ENCODE data around the gene PRR5. TPM values are rescaled to one million over a fixed set of nuclear protein-coding genes. Genes with fewer than 3 reads are reported as not detected.
"Not testable (repeated sequence)": the region's sequence is repeated elsewhere in the genome, so short reads cannot be mapped to it uniquely, and the experiment has no call there.

The PRR5 gene
- total RNA-seq, 1 donor from 2014 or later, result 2.9 TPM

DNA sequence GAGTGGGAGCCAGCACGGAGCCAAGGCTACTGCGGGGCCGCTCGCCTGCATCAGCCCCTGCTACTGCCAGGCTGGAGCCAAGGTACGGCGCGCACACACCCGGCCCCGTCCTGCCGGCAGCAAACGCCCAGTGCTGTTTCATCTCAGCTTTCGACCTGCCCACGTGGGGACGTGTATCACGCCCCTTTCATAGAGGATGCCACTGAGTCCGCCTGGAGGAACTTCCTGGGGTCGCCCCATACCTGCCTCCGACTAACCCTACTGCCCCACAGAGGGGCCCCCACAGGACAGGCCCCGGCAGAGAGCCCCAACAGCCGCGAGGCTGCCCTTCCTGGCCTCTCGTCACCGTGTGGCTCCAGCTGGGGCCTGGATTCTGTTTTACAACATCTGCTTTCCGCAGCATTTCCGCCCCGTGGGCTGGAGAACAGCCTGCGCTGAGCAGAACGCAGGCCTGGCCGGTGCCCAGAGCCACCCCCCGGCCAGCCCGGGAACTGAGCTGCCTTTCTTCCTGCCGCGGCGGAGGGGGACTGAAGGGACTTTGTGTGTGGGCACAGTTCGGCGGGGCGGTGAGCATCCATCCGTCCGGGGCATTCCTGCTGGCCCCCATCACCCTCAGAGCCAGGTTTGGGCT lies 27.5 kb downstream of the PRR5 start:
- intact Hi-C loops (cut with micrococcal nuclease), result no loop called here
- ATAC-seq (peak; percentile 83), DNase-seq (peak; percentile 79)

DNA sequence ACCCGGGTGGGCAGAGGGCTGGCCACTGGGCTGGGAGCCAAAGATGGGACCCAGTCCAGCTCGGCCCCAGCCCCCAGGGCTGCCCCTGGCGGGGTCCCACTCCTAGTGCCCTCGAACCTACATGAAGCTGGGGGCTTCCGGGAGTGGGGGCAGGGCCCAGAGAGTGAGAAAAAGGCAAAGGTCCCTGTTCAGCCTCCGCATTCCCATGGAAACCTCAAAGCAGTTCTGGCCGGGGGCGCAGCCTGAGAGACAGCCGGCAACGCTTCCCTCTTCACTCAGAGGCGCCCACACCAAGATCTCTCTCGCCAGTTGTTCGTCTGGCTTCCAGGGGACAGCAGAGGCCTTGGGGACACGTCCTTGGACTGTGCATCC lies 28.0 kb downstream of the PRR5 start:
- no peak for DNase-seq
- ATAC-seq, result no peak
- intact Hi-C loops (cut with micrococcal nuclease), result no loop called here

DNA sequence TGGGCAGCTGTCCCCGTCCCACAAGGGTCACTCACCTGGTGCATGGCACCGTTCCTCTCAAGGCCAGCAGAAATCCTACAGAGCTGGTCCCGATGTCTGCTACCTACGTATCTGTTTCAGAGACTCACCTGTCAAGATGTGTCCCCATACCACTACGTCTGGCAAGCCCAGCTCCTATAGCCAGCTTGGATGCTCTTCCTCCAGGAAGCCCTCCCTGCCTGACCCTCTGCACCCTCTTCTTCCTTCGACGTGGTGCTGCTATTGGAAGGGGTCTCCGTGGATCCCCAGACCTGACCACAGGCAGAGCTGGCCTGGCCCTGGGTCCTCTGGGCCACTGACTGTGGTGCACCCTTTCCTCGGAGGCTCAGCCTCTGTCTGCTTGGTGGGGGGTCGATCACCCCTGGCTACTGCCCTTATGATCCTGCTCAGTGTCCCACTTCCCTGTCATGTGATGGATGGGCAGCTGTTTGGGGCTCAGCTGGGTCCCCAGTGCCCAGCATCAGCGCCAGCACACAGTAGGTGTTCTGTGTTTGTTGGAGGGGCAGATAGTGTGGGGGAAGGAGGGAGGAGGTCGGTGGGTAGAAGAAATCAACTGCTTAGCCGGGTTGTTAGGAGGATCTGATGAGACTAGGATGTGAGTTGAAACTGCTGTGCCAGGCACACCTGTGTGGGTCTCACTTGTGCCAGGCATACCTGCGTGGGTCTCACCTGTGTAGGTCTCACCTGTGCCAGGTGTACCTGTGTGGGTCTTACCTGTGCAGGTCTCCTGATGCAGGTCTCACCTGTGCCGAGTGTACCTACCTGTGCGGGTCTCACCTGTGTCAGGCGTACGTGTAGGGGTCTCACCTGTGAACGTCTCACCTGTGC lies 28.7 kb downstream of the PRR5 start:
- ATAC-seq (no peak), DNase-seq (no peak)
- intact Hi-C loops (cut with micrococcal nuclease), result no loop called here

DNA sequence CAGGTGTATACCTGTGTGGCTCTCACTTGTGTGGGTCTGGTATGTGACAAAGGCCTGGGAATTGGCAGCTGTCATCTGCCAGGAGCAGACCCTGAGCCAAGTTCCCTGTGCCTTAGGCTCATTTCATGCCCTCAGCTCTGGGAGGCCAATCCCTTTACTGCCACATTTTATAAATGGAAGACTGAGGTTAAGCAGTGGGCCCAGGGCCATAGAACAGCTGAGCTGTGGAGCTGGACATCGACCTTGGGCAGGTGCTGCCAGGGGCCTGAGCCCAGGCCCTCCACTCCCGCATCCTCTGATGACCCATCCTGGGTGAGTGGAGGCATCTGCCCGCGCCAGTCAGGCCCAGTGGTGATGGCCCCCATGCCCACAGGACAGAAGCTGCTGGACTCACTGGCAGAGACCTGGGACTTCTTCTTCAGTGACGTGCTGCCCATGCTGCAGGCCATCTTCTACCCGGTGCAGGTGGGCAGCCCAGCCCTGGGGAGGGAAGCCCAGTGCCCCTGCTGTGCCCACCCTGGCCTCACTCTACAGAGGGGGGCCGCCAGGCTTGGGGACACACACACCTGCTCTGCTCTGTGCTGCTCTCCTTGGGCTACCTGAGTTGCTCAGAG lies 29.5 kb downstream of the PRR5 start:
- no peak for DNase-seq
- intact Hi-C loops (cut with micrococcal nuclease), result no loop called here
- no peak for ATAC-seq

DNA sequence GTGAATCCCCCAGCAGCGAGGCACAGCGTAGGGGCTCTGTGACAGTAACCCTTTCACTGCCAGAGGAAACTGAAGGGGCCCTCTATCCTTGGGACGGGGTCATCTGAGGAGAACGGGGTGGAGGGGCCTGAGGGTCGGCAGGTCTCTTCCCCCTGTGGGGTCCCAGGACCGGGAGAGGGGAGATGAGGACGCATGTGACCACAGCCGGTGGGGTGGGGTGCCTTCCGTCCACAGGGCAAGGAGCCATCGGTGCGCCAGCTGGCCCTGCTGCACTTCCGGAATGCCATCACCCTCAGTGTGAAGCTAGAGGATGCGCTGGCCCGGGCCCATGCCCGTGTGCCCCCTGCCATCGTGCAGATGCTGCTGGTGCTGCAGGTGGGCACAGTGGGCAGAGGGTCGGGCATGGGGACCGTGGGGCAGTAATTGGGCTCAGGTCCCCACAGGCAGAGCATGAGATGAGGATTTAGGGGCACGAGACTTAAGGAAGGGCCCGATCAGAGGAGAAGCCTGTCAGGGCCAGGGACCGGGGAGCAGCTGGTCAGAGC lies 30.1 kb downstream of the PRR5 start:
- no peak for DNase-seq
- no peak for ATAC-seq
- intact Hi-C loops (cut with micrococcal nuclease), result no loop called here

DNA sequence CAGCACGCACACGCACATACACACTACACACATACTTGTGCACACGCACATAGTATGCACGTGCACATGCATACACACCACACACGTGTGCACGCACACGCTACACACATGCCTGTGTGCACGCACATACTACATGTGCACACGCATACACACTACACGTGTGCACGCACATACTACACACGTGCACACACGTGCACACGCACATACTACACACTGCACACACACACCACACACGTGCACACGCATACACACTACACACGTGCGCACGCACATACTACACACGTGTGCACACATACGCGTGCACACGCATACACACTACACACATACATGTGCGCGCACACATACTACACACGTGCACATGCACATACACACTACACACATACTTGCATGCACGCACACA lies 30.7 kb downstream of the PRR5 start:
- no peak for ATAC-seq
- no peak for DNase-seq
- intact Hi-C loops (cut with micrococcal nuclease), result no loop called here

DNA sequence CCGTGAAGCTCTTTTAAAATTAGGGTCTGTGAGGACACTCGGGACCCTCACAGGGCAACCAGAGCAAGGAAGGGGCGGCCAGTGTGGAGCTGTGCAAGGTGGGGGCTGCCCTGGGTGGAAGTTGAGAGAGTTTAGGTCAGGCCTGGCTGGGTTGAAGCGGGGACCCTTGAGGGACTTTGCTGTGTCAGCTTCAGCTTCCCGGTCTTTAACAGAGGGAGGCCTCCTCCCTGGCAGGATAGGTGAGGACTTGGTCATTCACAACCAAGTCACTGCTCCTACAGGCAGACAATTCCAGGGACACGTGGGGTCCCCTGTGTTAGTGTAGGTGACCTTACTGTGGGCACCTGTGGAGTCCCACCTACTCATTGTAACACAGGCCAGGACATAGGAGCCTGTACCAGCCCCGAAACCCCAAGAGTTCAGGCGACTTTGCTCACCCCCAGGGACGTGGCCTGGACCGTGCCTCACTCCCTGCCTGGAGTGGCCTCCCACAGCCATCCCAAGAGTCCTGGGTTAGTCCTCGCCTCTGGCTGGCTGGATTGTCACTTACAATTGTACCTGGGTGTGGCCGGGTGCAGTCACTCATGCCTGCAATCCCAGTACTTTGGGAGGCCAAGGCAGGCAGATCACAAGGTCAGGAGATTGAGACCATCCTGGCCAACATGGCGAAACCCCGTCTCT lies 31.6 kb downstream of the PRR5 start:
- intact Hi-C loops (cut with micrococcal nuclease), result no loop called here

DNA sequence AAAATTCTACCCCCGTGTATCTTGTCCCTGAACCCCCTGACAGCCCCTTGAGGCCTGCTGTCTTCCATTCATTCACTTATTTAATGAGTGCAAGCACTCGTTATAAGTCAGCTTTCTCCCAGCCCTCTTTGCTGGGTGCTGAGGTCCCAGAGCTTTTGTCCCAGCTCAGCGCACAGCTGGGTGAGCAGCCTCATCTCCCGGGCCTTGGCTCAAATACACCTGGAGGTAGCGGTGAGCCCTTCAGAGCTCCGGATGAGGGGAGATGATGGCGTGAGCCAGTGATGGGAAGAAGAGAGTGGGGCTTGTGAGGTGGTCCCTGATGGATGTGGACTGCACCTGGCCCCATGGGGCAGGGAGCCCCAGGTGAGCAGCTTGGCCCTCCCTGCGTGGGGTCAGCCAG lies 32.3 kb downstream of the PRR5 start:
- intact Hi-C loops (cut with micrococcal nuclease), result no loop called here
- DNase-seq, result no peak
- ATAC-seq, result no peak

More for the DNA sequence above, 31.6 kb downstream of the PRR5 start:
- ATAC-seq (no peak), DNase-seq (no peak)

DNA sequence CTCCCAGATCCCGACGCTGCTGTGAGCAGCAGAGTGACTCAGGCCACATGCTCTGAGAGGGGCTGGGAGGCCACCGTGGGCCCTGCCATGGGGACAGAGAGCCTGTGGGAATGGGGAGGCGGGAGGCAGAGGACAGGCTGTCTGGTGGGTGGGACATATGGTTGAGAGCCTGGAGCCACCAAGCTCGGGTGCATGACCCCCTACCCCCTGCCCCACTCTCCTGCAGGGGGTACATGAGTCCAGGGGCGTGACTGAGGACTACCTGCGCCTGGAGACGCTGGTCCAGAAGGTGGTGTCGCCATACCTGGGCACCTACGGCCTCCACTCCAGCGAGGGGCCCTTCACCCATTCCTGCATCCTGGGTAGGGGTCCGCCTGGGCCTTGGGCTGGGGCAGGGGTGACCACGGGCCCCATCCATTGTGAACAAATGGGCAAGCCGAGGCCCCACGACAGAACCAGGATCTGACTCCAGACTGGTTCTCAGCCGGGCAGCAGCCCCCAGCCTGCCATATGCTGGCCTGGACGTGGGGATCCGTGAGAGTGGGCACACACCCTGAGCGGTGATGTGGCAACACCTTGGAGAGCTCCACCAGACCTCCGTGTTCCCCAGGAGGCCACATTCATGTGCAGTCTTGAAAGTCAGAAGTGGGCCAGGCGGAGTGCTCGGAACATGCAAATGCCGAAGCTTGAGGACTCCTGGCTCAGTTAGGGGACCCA lies 33.0 kb downstream of the PRR5 start:
- ATAC-seq, result no peak
- intact Hi-C loops (cut with micrococcal nuclease), result no loop called here
- DNase-seq, result no peak

DNA sequence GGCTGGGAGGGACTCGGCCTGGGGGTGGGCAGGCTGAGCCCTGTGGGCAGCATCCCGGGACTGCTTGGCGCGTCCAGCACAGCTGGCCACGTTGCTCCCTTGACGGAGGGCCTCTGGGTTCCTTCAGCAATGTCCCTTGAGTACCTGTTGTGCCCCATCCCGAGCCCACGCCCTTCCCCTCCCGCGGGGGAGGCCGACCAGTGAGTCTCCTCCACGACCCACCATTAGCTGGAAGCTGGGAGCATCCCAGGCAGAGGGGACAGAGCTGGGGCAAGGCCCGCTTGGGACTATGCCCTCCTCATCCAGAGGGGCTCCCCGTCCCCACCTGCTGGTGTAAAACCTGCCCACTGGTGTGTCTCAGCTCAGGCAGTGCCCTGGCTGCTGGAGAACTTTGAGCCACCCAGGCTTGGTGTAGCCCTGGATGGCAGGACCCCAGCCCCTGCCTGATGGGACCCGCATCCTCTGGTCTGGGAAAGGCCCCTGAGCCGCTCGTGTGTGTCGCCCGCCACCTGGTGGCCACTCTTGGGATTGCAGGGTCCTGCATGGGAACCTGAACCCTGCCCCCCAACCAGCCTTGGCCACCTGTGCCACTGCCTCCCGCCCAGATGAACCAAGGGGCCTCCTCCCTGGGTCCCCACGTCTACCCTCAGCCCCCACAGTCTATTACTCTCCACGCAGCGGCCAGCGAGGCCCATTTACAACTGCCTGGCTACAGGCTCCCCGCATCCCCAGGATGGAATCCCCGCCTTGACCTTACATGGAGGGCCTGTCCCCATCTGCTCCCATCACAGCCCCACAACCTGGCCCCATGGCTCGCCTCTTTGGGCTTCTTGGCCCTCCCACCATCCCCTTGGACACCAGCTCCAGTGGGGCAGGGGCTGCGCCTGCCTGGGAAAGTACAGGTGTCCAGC lies 33.8 kb downstream of the PRR5 start:
- intact Hi-C loops (cut with micrococcal nuclease), result no loop called here
- DNase-seq (peak; percentile 87), ATAC-seq (peak; percentile 74)

DNA sequence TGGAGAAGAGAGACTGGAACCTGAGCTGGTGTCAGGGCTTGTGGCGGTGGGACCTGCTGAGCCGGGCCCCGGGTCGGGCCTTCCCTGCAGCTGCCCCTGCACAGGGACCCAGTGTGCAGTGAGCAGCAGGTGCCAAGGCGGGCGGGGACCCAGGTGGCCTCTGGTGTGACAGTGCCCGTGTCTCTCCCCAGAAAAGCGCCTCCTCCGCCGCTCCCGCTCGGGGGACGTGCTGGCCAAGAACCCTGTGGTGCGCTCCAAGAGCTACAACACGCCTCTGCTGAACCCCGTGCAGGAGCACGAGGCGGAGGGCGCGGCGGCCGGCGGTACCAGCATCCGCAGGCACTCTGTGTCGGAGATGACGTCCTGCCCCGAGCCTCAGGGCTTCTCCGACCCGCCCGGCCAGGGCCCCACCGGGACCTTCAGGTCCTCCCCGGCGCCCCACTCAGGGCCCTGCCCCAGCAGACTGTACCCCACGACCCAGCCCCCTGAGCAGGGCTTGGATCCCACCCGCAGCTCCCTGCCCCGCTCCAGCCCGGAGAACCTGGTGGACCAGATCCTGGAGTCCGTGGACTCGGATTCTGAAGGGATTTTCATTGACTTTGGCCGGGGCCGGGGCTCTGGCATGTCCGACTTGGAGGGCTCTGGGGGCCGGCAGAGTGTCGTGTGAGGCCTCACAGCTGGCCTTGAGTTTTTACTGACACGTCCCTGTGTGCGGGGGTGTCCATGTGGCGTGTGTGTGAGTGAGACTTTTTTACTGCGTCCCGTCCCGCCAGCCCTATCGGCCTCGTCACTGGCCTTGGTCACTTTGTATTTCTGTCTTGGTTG lies 34.8 kb downstream of the PRR5 start:
- DNase-seq (peak; percentile 40), ATAC-seq (peak; percentile 30)
- intact Hi-C loops (cut with micrococcal nuclease), result no loop called here

DNA sequence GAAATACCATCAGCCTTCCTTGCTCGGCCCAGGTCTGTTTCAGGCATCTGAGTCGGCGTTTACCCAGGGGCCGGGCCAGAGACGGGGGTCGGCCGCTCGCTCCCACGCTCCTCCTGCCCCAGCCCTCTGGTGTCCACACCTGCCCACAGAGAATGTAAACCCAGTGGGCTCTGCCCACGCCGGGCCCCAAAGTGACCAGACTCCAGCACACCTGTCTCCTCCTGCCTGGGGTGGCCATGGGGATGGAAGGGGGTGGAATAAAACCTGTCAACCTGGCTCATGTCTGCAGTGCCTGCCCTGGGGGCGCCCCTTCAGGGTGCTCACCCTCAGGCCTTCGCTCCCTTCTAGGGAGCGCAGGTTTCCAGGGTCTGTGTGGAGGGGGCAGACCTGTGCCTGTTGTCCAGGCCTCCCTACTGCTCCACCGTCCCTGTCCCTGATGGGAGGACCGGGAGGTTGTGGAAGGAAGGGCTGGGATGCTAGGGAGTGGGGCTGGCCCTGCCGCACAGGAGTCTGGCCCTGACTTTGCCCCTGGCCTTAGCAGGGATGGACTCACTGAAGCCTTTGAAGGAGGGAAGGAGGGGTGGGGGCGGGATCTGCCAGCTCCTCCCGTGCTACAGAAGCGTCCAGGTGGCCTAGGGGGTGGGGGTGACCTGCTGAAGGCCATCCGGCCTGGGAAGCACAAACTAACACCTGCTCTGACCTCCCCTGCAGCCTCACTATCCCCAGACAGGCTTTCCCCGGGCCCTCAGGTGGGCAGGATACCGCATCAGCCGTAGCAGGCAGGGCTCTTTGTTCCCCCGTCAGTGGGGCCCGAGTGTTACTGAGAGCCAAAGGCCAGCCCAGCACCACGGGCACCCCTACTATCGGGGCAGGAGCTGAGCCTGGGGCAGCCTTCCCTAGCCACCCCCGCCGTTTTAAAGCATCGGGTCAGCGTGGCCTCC lies 35.7 kb downstream of the PRR5 start:
- intact Hi-C loops (cut with micrococcal nuclease), result no loop called here
- DNase-seq (no peak), ATAC-seq (no peak)

DNA sequence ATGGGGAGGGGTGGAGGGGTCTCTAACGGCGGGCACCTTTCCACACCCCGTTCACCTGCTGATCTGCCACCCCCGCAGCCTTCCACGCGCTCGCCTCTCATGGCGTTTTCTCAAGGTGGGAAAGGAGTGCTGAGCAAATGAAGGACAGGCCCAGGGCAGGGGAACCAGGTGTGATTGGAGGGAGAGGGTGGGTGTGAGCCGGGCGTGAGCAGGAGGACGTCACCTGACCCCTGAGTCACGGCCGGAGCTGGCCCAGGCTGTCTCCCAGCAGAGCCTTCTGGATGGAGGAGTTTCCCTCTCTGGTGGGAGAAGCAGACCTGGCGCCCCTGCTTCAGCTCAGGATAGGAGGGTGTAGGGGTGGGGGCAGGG lies 36.3 kb downstream of the PRR5 start:
- intact Hi-C loops (cut with micrococcal nuclease), result no loop called here
- ATAC-seq, result no peak
- peak; percentile 11 for DNase-seq

DNA sequence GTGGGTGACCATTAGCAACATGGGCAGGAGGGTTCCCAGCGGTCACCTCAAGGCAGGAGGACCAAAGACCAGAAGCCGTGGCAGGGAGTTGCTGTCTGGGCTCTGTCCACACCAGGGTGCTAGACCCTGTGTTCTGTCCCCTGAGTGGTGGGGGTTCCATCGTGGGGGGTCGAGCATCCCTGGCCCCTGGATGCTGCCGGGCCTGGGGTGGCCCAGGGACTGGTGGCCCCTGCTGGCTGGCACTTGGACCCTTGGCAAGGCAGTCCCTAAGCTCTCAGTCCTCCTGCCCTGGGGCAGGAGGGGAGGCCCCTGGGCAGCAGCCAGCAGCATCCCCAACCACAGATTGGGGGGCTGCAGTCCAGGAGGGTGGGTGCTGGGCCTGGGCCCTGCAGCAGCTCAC lies 37.0 kb downstream of the PRR5 start:
- intact Hi-C loops (cut with micrococcal nuclease), result no loop called here
- DNase-seq (no peak), ATAC-seq (no peak)

DNA sequence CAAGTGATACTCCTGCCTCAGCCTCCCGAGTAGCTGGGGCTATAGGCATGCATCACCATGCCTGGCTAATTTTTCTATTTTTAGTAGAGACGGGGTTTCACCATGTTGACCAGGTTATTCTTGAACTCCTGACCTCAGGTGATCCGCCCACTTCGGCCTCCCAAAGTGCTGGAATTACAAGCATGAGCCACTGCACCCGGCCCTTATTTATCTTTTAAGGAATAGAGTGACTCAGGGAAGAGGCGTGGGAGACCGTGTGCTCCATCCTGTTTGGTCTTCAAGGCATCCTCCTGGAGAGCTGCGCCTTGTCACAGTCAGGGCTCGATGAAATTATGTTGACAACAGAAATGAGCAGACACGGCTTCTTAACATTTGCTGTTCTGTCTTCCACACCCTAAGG lies 37.7 kb downstream of the PRR5 start:
- intact Hi-C loops (cut with micrococcal nuclease); ATAC-seq; DNase-seq: not testable (repeated sequence)

DNA sequence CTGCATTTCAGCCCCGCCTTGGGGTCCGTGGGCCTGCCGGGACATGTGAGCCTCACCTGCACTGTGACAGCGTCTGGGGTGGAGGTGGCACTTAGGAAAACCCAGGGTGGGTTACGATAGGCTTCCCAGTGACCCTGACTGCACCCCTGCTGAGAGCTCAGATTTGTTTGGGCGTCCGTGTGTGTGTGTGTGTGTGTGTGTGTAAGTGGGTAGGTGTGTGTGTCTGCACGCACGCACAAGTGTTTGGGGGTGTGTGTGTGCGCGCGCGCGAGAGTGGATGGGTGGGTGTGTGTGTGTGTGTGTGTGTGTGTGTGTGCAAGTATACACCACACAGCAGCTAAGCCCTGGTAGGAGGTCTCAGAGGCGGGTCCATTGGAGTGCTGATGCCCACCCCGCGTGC lies 38.3 kb downstream of the PRR5 start:
- ATAC-seq, result no peak
- intact Hi-C loops (cut with micrococcal nuclease), result no loop called here
- DNase-seq, result no peak

Data from left ventricle myocardium superior (tissue), 1 donor.